HG03378 (cell line): Measurements from ENCODE around the gene TAF1A.

ENCODE experiments used
- ATAC-seq: cut with Tn5 transposase; IDR thresholded peaks from one replicate; pipeline ENCODE4 v1.9.1; 2021; ENCODE audit warnings: mild to moderate bottlenecking, moderate library complexity; ENCODE audit not compliant: unreplicated experiment

The TAF1A gene

DNA sequence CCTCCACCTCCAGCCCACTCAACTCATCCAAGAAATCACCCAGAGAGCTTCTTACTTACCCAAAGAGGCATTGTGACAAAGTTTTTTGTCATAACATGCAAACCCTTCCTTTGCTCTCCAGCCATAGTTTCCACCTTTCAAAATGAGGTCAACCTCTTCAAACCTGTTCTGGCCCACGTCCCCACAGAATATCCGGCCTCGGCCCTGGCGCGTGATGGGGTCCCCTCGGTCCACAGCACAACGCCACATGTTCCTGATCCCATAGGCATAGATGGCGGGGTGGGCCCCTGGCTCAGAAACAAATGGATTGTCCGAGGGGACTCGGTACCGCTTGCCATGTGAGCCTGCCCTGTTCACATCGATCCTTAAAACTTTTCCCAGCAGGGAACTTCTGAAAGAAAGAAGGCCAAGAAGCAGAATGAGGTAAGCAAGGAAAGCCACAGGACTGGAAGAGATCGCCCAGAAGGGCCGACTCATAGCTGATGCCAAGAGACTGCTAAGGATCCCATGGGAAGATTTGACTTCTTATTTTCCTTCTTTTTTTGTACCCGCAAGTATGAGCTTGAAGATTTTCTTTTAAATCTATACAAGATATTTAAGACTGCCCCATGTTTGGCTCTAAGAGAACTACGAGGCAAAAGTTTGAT lies 49.7 kb downstream of the TAF1A start:
- no peak for ATAC-seq

DNA sequence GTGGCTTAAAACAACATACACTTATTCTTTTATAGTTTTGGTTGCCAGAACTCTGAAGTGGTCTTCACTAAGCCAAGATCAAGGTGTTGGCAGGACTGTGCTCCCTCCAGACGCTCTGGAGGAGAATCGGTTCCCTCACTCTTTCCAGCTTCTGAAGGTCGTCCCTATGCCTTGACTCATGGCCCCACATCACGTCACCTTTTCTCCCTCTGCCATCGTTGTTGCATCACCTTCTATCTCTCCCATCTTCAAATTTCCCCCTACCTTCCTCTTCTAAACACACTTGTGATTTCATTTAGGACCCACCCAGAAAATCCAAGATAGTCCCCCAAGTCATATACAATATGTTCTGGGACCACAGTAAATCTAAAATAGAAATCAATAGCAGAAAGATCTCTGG lies 54.3 kb downstream of the TAF1A start:
- no peak for ATAC-seq

DNA sequence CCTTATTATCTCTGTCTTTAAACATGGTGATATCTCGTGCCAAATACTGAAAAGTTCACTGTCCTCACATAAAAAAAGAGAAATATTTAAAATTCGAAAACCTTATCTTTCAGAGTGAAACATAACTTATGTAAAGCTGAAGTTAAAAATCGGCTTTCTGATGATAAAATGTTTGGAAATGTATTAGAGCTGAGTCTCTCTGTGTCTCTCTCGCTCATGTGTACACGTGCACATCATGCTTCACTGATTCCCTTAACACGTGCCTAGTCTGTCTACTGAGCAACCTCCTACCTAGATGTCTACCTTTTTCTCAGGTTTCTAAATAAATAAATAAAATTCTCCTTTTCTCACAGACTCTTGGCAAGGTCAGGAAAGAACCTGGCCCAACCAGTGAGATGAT lies 58.9 kb downstream of the TAF1A start:
- ATAC-seq, result no peak

DNA sequence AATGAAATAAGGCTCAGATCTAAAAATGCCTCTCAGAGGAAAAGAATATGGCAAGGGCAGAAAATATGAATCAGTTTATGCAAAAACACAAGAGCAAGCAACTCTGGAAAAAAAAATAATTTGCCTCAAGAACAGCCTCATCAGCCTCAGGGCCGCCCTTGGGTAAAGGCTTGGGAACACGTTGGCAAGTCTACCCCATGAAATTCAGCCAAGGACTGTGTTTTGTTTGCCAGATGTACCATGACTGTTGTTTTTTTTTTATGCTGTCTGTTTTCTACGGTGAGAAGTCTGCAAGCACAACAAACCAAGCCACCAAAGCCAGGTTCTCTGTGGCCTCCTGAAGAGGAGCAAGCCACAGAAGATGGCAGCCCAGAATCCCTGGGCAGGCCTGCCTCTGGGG lies 59.8 kb downstream of the TAF1A start:
- no peak for ATAC-seq

DNA sequence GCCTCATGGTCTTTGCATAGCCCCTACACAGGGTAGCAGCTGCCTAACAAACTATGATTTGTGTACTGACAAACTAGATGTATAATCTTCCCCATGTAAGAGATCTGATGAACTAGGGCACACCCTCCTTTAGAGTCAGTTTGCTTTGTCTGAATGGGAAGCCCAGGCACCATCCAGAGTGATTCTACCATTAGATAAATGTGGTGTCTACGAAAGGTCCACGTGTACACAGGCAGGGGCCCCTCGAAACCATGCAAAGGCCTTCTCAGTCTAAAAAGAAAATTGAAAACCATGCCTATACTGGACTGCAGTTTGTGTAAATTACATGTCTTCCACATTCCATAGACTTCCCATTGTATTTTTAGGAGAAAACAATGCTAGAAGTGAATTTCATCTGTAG lies 60.6 kb downstream of the TAF1A start:
- ATAC-seq, result no peak

- no peak for ATAC-seq
Observed at GRCh38 chr1:222525951-222526350, 63.8 kb downstream of the TAF1A start.

DNA sequence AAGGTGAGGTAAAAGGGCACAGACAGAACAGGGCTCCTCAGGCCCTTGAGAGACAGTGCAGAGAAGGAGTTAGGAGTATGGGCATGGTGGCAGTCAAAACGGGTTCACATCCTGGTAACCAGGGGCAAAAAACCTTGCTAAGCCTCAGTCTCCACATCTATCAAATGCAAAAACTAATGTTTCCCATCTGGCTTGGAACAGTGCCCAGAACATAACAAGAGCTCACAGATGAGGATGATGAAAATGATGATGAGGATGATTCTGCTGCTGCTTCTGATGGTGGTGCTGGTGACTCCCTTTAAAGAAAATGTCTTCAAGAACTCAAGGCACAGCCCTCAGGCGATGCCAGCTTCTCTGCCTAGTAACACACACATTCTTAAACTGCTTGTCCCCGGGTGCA lies 65.9 kb downstream of the TAF1A start:
- ATAC-seq, result no peak

DNA sequence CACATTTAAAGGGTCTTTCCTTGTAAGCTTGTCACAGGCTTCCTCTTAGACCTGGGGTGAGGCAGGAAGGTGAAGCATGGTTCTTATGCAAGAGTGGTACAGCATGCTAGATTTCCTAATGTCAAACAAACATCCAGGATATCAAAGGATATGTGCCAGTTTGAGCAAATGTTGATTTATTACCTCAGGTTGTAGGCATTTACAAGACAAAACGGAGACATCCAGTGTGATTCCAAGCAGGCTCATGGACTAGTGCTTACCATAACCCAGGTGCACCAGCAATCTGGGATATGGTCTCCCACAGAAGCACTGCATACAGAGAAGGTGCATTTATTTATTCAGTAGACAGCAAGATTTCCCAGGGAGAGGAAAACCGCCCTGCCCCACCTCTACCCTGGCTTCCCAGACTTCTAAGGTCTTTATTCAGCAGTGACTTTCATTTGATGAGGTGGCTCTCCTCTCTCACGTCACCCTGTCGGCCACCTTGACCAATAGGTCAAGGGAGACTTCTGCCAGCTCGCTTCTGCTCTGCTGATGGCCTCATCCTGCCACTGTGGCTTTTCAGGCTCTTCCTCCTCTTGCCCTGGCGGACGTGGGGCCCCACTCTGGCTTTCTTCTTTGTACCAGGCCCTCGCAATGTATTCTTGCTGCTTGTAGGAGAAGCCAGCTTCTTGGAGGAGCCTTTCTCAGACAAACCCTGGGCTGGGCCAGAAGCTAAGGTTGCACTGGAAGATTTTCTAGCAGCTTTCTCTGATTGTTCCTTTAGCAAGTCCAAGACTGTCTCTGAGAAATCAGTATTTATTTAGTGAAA lies 67.4 kb downstream of the TAF1A start:
- no peak for ATAC-seq

DNA sequence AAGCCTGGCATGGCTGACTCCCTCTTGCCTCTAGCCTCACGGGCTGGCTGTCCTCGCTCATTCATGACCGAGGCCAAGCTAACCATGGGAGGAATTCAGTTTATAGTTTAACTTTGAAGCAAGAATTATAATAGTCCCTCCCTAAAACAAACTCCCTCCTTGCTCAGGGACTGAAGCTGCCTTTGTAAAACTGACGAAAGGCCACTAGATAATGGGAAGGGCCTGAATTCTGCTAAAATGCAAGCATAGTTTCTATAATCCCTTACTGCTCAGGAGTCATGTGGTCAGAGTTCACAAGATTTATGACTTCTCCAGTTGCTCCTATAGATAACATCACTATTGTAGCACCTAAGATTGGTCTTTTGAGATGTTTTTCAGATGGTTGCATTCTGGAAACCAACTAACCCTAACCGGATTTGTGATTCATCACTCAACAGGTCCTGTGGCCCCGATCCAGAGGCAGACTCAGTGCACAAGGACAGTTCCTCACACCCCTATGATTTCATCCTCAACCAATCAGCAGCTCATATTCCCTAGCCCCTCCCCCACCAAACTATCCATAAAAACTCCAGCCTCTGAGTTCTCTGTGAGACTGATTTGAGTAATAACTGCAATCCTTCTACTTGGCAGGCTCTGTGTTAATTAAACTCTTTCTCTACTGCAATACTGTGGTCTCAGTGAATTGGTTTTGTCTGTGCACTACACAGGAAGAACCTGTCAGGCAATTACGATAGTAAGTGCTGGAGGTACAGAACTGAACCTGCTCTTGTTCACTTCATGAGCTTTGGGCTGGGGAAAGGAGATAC lies 68.2 kb downstream of the TAF1A start:
- ATAC-seq, result no peak
